Urinary bladder (tissue), 4 donors: ENCODE measurements around the gene ZNF516. TPM values are rescaled to one million over a fixed set of nuclear protein-coding genes. Genes with fewer than 3 reads are reported as not detected.
A peak's percentile ranks its signal among the peaks of the same experiment; 100 is the strongest.

Source experiments
- DNase-seq: peaks from one replicate; pipeline ENCODE4 v3.0.0-alpha.2; 2015; ENCODE audit errors: extremely low spot score
- H3K27ac ChIP-seq: one replicate; pipeline ENCODE4 v1.5.1; 2013; ENCODE audit warnings: low read depth, mild to moderate bottlenecking, moderate library complexity
- H3K36me3 ChIP-seq: one replicate; pipeline ENCODE4 v1.6.1; 2013; ENCODE audit warnings: mild to moderate bottlenecking, moderate library complexity; ENCODE audit not compliant: insufficient read depth
- H3K4me1 ChIP-seq: one replicate; pipeline ENCODE4 v1.6.1; 2013; ENCODE audit warnings: mild to moderate bottlenecking, moderate library complexity; ENCODE audit not compliant: insufficient read depth
- H3K4me3 ChIP-seq: one replicate; pipeline ENCODE4 v1.5.1; 2013; ENCODE audit warnings: low read depth, low read length
- WGBS: extraction: QIAGEN DNeasy Blood & Tissue Kit; methylation state at CpG from one replicate; pipeline ENCODE4 v1.1.7; 2013; 5-methylcytosine and 5-hydroxymethylcytosine counted together
- polyA plus RNA-seq: library from polyadenylated mRNA; stranded (reverse); fragments of 200-250 nt; gene quantifications from one replicate; pipeline ENCODE4 v1.2.3, GENCODE V29; 2013
- total RNA-seq: library from RNA; depleted of rRNA; stranded (reverse); fragments of >200 nt; gene quantifications from one replicate; pipeline ENCODE4 v1.2.3, GENCODE V29; 2014
- donor health status: healthy with polysubstance abuse.
- donor health status: healthy.

The ZNF516 gene
- total and polyA plus RNA-seq, 2 donors, result 16.1 to 30.5 TPM

GRCh38 chr18:76322686-76323085 lies 172.4 kb downstream of the ZNF516 start:
- H3K4me1 ChIP-seq, result no peaks in the 10 kb centered on the region
- H3K27ac ChIP-seq, result no peak overlapping the region
- no peak for DNase-seq
- WGBS, result 85% methylated on average over 7 of the region's 7 CpGs
- no peak overlapping the region for H3K4me3 ChIP-seq
- no peaks in the 10 kb centered on the region for H3K36me3 ChIP-seq

GRCh38 chr18:76319366-76319765 lies 175.7 kb downstream of the ZNF516 start:
- no peak overlapping the region for H3K4me3 ChIP-seq
- no peaks in the 10 kb centered on the region for H3K36me3 ChIP-seq
- H3K4me1 ChIP-seq, result no peaks in the 10 kb centered on the region
- WGBS, result 93% methylated on average over 5 of the region's 5 CpGs
- no peak for DNase-seq
- H3K27ac ChIP-seq, result no peak overlapping the region

GRCh38 chr18:76318607-76319006 lies 176.4 kb downstream of the ZNF516 start:
- no peaks in the 10 kb centered on the region for H3K4me1 ChIP-seq
- WGBS, result 53% methylated on average over 5 of the region's 5 CpGs
- DNase-seq, result peak; percentile 31
- no peak overlapping the region for H3K4me3 ChIP-seq
- H3K36me3 ChIP-seq, result no peaks in the 10 kb centered on the region
- no peak overlapping the region for H3K27ac ChIP-seq

DNA sequence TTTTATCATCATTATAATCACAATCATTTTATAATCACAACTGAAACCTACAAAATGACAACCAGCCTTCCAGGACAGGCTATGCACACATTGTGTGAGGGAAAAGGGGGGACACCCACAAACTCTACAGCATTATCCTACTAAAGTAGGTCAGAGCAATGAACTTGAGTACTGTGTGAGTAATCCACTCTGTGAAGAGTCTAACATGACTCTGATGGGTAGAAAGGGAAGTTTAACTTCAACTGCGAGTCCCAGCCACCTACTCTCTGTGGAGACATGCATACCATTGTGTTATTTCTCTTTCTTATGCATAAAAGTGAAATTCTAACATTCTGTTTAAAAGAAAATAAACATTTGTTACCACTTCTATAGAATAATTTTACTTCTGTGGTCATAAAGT lies 177.9 kb downstream of the ZNF516 start:
- Histone ChIP-seq H3K36me3 (no peaks in the 10 kb centered on the region), H3K4me1 (no peaks in the 10 kb centered on the region), H3K4me3 (no peak overlapping the region), H3K27ac (no peak overlapping the region)
- DNase-seq, result no peak
- 94% methylated on average over 1 of the region's 1 CpG for WGBS

- no peaks in the 10 kb centered on the region for H3K4me1 ChIP-seq
- H3K27ac ChIP-seq, result no peak overlapping the region
- no peaks in the 10 kb centered on the region for H3K36me3 ChIP-seq
- H3K4me3 ChIP-seq, result no peak overlapping the region
- WGBS, result 51% methylated on average over 5 of the region's 5 CpGs
- DNase-seq, result no peak
Observed at GRCh38 chr18:76315722-76316230, 179.3 kb downstream of the ZNF516 start.

DNA sequence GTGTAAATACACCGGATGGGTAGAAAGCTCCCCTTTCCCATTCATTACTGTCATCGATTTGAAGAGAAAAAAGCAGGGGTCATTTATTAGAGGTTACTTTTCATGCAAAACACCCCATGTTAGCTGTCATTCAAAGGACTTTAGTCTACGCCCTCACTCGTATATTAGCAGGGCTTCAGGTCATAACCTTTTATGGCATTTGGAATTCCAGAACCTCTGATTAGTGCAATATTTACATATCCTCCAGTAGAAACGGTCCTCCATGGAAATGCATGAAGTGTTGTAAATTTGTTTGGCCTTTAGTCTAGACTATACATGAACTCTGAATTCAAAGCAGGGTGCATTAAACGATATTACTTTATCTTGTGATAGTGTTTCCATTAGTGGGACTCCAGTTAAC lies 180.5 kb downstream of the ZNF516 start:
- no peak for DNase-seq
- WGBS, result 38% methylated on average over 6 of the region's 6 CpGs
- no peaks in the 10 kb centered on the region for H3K36me3 ChIP-seq
- no peaks in the 10 kb centered on the region for H3K4me1 ChIP-seq
- H3K4me3 ChIP-seq, result no peak overlapping the region
- H3K27ac ChIP-seq, result no peak overlapping the region

DNA sequence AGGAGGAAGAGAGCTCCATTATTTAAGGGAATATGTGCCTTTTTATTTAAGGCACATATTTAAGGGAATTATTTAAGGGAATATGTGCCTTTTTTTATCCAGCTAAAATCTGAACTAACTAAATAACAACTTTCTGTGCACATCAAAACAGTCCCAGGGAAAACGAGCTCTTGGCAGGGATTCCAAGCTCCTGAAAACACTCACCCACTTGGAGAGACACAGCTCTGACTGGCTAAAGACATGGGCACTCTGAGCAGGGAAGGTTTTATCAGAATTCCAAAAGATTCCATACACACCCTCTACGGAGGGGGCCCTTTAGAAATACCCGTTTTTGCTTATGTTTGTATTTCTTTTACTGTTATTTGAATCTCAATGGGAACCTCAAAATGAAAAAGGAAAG lies 181.0 kb downstream of the ZNF516 start:
- DNase-seq, result no peak
- WGBS, result 12% methylated on average over 3 of the region's 3 CpGs
- no peaks in the 10 kb centered on the region for H3K36me3 ChIP-seq
- H3K4me1 ChIP-seq, result no peaks in the 10 kb centered on the region
- H3K27ac ChIP-seq, result no peak overlapping the region
- H3K4me3 ChIP-seq, result no peak overlapping the region
